Uterus (tissue), 2 donors: ENCODE data around the gene VTCN1.

Source experiments
- CTCF ChIP-seq, 4 experiments: fragments of 200-600 bp in 2 of 4; fragments of 450-650 bp in 2 of 4; sonication (generic) in 2 of 4; IDR thresholded peaks; one replicate each; pipeline ENCODE4 v1.5.1; 2016 to 2019; ENCODE audit warnings: antibody characterized with exemption in 4 of 4, mild to moderate bottlenecking in 2 of 4, moderate library complexity in 1 of 4
- POLR2A ChIP-seq, 2 donors: fragments of 450-650 bp; IDR thresholded peaks; one replicate each; pipeline ENCODE4 v1.6.1; 2016; ENCODE audit warnings: antibody characterized with exemption in 2 of 2, mild to moderate bottlenecking in 1 of 2, moderate library complexity in 1 of 2

GRCh38 chr1:117113199-117113598 lies 97.5 kb downstream of the VTCN1 start:
- TF ChIP-seq POLR2A (IDR thresholded peaks at IDR 0.05) = no peak
- TF ChIP-seq CTCF (IDR thresholded peaks at IDR 0.05) = no peak
